GM20000 (cell line): ENCODE measurements around the gene SLC6A13.
"Not testable (repeated sequence)": the region's sequence is repeated elsewhere in the genome, so short reads cannot be mapped to it uniquely, and the experiment has no call there.

Experiments used
- DNase-seq: peaks from one replicate; pipeline ENCODE4 v3.0.0; 2012; ENCODE audit warnings: low spot score
- TF ChIP-seq, protein P1 (sequence below): IDR thresholded peaks from 2 replicates; pipeline ENCODE4 v1.5.1; 2012; ENCODE audit warnings: mild to moderate bottlenecking, control low read depth; ENCODE audit errors: extremely low read depth, missing control alignments

SLC6A13 gene

DNA sequence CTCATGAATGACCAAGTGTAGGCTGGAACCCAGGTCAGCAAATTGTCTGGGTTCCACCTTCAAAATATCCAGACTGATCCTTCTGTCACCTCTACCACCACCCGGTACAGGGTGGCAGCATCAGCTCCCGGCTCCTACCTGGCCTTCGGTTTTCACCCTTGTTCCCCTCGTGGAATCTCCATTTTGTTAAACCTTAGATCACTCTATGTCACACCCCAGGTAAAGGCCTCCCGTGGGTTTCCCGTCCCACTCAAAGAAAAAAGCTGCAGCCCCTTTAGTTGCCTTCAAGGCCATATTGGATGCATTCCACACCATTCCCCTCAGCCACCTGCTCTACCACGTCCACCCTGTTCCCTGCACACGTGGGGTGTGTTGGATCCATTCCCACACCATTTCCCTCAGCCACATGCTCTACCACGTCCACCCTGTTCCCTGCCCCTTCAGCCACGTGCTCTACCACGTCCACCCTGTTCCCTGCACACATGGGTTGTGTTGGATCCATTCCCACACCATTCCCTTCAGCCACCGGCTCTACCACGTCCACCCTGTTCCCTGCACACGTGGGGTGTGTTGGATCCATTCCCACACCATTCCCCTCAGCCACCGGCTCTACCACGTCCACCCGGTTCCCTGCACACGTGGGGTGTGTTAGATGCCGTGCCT is 23.8 kb downstream of the SLC6A13 start:
- TF ChIP-seq, protein P1, sequence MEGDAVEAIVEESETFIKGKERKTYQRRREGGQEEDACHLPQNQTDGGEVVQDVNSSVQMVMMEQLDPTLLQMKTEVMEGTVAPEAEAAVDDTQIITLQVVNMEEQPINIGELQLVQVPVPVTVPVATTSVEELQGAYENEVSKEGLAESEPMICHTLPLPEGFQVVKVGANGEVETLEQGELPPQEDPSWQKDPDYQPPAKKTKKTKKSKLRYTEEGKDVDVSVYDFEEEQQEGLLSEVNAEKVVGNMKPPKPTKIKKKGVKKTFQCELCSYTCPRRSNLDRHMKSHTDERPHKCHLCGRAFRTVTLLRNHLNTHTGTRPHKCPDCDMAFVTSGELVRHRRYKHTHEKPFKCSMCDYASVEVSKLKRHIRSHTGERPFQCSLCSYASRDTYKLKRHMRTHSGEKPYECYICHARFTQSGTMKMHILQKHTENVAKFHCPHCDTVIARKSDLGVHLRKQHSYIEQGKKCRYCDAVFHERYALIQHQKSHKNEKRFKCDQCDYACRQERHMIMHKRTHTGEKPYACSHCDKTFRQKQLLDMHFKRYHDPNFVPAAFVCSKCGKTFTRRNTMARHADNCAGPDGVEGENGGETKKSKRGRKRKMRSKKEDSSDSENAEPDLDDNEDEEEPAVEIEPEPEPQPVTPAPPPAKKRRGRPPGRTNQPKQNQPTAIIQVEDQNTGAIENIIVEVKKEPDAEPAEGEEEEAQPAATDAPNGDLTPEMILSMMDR = no peak
- DNase-seq = no peak

DNA sequence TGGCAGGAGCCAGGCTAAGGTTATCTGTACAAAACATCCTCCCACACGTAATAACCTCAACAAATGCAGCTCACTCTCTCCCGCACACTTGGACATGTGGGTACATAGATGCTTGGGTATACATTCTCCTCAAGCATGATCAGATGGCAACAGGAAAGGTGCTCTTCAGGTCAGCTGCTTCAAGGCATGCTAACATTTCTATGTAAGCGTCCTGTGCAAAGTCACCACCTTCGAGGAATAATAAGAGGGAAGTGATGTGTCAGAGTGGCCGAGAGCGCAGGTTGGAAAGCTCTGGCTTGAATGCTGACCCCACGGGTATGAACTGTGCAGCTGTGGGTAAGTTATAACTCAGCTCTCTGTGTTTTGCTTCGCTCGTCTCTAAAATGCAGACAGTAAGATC is 24.5 kb downstream of the SLC6A13 start:
- TF ChIP-seq, protein P1 = no peak

DNA sequence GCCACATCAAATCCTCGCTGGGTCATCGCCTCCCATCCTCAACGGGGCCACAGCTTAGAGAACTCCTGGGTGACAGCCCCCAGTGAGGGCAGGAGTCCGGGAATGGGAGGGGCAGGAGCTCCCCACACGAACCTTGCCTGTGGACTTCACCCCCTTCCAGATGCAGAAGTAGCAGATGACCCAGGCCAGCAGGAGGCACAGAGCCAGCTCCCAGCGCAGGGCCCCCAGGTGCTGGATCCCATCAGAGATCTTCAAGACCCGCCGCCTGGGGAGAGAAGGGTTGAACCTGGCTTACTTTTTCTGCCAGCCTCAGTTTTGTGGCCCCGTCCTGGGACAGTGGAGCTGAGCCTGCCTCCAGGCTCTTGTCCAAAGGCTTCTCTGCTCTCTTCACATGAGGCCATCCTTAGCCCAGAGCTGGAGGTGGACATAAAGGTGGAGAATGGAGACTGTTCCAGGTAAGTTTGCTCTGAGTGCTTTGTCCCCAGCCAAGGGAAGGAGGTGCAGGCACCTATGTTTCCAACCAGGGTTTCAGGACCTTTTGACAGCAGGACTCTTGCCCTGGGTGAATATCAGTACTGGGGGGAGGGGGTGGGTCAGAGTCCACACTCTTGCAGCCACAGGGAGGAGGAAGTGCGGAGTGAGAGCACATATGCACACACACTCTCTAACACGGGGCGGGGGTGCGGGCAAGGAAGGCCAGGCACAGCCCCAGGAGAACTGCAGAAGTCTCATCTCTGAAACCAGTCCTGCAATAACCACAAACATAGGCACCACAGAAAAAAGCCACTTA is 25.4 kb downstream of the SLC6A13 start:
- TF ChIP-seq, protein P1 = no peak
- no peak for DNase-seq

More for the DNA sequence above, 24.5 kb downstream of the SLC6A13 start:
- no peak for DNase-seq

DNA sequence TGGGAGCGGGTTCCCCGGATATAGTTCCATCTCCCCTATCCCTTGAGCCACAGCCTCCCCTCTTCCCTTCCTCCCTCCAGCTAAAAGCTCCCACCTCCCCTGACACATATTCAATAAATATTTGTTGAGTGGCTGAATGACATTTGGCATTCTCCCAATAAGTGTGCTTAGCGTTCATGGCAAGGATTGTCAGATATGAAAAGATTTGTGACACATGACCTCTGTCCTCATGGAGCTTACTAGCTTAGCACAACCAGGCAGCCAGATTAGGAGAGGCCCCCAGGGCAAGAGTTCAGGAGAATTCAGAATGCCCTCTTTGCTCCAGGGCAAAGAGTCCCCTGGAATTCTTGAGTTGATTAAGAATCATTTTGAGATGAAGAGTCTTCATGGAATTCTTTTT is 26.2 kb downstream of the SLC6A13 start:
- DNase-seq = no peak
- TF ChIP-seq, protein P1 = no peak

DNA sequence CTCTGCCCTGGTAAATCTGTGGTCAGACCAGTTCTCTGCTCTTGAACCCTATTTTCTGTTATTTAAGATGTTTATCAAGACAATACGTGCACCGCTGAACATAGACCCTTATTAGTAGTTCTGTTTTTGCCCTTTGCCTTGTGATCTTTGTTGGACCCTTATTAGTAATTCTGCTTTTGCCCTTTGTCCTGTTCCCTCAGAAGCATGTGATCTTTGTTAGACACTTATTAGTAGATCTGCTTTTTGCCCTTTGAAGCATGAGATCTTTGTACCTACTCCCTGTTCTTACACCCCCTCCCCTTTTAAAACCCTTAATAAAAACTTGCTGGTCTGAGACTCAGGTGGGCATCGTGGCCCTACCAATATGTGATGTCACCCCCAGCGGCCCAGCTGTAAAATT is 26.7 kb downstream of the SLC6A13 start:
- DNase-seq = not testable (repeated sequence)

DNA sequence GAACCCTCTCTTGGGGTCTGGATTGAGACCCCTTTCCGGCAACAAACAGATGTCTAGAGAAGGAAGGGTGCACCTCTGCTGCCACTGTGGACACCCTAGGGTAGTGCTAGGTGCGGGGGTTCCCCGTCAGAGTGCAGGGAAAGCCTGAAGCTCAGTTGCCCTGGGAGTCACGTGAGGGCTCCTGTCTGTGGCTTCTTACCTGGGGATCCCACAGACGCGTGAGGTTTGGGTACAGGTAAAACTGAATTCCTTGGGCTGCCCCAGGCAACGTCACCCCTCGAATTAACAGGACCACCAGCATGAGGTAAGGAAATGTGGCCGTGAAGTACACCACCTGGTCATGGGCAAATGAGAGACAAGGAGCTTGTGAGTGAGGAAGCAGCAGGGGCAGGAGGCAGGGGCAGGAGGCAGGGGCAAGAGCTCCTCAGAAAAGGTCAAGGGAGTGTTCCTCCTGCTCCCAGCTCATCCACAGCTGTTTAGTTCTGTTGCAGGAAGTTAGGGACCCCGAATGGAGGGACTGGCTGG is 27.7 kb downstream of the SLC6A13 start:
- TF ChIP-seq, protein P1 = no peak
- DNase-seq = no peak

DNA sequence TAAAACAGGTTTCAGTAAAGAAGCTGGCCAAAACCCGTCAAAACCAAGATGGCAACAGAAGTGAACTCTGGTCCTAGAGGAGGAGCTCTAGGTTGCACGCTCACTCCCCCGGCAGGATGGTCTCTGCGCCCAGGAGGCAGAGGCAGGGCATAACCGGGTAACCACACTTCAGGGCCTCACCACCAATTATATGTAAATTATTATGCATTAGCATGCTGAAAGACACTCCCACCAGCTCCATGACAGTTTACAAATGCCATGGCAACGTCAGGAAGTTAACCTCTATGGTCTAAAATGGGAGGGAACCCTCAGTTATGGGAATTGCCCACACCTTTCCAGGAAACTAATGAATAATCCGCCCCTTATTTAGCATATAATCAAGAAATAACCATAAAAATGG is 28.6 kb downstream of the SLC6A13 start:
- TF ChIP-seq, protein P1 = no peak
- DNase-seq = no peak

DNA sequence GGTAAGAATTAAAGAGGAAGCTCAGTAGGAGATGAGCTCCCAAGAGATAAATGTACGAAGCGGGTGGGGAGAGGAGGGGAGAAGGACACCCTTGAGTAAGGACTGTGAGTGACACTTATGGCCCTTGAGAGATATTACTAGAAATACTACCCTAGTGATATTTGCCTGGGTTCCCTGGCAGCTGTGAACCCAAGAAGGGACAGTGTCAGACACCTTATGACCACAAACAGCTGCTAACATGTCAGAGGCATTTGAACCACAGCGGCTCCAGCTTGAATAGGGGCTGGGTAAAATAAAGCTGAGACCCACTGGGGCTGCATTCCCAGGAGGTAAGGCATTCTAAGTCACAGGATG is 29.0 kb downstream of the SLC6A13 start:
- TF ChIP-seq, protein P1 = no peak
- no peak for DNase-seq
